ENCODE measurements around the gene NTM. TPM values are rescaled to one million over a fixed set of nuclear protein-coding genes. Genes with fewer than 3 reads are reported as not detected.

The NTM gene
- polyA plus RNA-seq, 1 donor (not counting 4 experiments of a cell fraction or from before 2014, with no cell fraction given): 47.9 TPM

GRCh38 chr11:131612533-131612932 is 242.1 kb downstream of the NTM start:
- no peaks in the 10 kb centered on the region for H3K9me1 ChIP-seq (ENCODE audit: control insufficient read depth, extremely low read depth, insufficient read depth, low read length)
- H3K9me3 ChIP-seq (ENCODE audit: control insufficient read depth, low read depth, low read length): no peaks in the 10 kb centered on the region
- H4K20me1 ChIP-seq (ENCODE audit: control insufficient read depth, extremely low read depth, insufficient read depth, low read length): no peaks in the 10 kb centered on the region
- no peak overlapping the region for H2AFZ ChIP-seq (ENCODE audit: control insufficient read depth, low read length)
- H3K9ac ChIP-seq (ENCODE audit: control insufficient read depth, extremely low read depth, insufficient read depth, low read length): no peak overlapping the region
- no peak overlapping the region for H3K27ac ChIP-seq (ENCODE audit: control insufficient read depth, insufficient read depth, low read length)
- no peak overlapping the region for H3K4me2 ChIP-seq (ENCODE audit: control insufficient read depth, extremely low read depth, insufficient read depth, low read depth, low read length)
- dilution Hi-C loops (cut with MboI; ENCODE audit: extremely low pct_ligation_motif_present, low sequenced_read_pairs): no loop called here
- FAIRE-seq: no peak
- no peaks in the 10 kb centered on the region for H3K27me3 ChIP-seq (ENCODE audit: control insufficient read depth, extremely low read depth, insufficient read depth, low read length)
- TF ChIP-seq CTCF (optimal IDR thresholded peaks at IDR 0.05 in 1 of 3, IDR thresholded peaks at IDR 0.05 in 1 of 3, conservative IDR thresholded peaks at IDR 0.05 in 1 of 3; ENCODE audit: extremely low read depth in 1 of 3, insufficient read depth in 2 of 3, low read length in 3 of 3) (no peak), EZH2 (IDR thresholded peaks at IDR 0.05; ENCODE audit: low read length) (no peak)
- no peaks in the 10 kb centered on the region for H3K4me1 ChIP-seq (ENCODE audit: control insufficient read depth, extremely low read depth, insufficient read depth, low read length)
- no peaks in the 10 kb centered on the region for H3K36me3 ChIP-seq (ENCODE audit: control insufficient read depth in 2 of 2, extremely low read depth in 1 of 2, insufficient read depth in 2 of 2, low read length in 2 of 2)
- H3K4me3 ChIP-seq (ENCODE audit: control insufficient read depth in 2 of 3, extremely low read depth in 1 of 3, insufficient read depth in 2 of 3, low read depth in 1 of 3, low read length in 3 of 3): no peak overlapping the region
- DNase-seq (ENCODE audit: low read depth, low spot score): no peak
- no peaks in the 10 kb centered on the region for H3K79me2 ChIP-seq (ENCODE audit: control insufficient read depth, insufficient read depth, low read length)

- TF ChIP-seq EZH2 (IDR thresholded peaks at IDR 0.05; ENCODE audit: low read length) (no peak), CTCF (optimal IDR thresholded peaks at IDR 0.05 in 1 of 3, IDR thresholded peaks at IDR 0.05 in 1 of 3, conservative IDR thresholded peaks at IDR 0.05 in 1 of 3; ENCODE audit: extremely low read depth in 1 of 3, insufficient read depth in 2 of 3, low read length in 3 of 3) (no peak)
- no peaks in the 10 kb centered on the region for H3K9me3 ChIP-seq (ENCODE audit: control insufficient read depth, low read depth, low read length)
- no peaks in the 10 kb centered on the region for H3K9me1 ChIP-seq (ENCODE audit: control insufficient read depth, extremely low read depth, insufficient read depth, low read length)
- no peak overlapping the region for H3K4me2 ChIP-seq (ENCODE audit: control insufficient read depth, extremely low read depth, insufficient read depth, low read depth, low read length)
- H3K27ac ChIP-seq (ENCODE audit: control insufficient read depth, insufficient read depth, low read length): no peak overlapping the region
- no peaks in the 10 kb centered on the region for H3K27me3 ChIP-seq (ENCODE audit: control insufficient read depth, extremely low read depth, insufficient read depth, low read length)
- no peaks in the 10 kb centered on the region for H3K36me3 ChIP-seq (ENCODE audit: control insufficient read depth in 2 of 2, extremely low read depth in 1 of 2, insufficient read depth in 2 of 2, low read length in 2 of 2)
- H3K9ac ChIP-seq (ENCODE audit: control insufficient read depth, extremely low read depth, insufficient read depth, low read length): no peak overlapping the region
- no peak for DNase-seq (ENCODE audit: low read depth, low spot score)
- H3K79me2 ChIP-seq (ENCODE audit: control insufficient read depth, insufficient read depth, low read length): no peaks in the 10 kb centered on the region
- H2AFZ ChIP-seq (ENCODE audit: control insufficient read depth, low read length): no peak overlapping the region
- no peak for FAIRE-seq
- no peaks in the 10 kb centered on the region for H3K4me1 ChIP-seq (ENCODE audit: control insufficient read depth, extremely low read depth, insufficient read depth, low read length)
- dilution Hi-C loops (cut with MboI; ENCODE audit: extremely low pct_ligation_motif_present, low sequenced_read_pairs): no loop called here
- H4K20me1 ChIP-seq (ENCODE audit: control insufficient read depth, extremely low read depth, insufficient read depth, low read length): no peaks in the 10 kb centered on the region
- H3K4me3 ChIP-seq (ENCODE audit: control insufficient read depth in 2 of 3, extremely low read depth in 1 of 3, insufficient read depth in 2 of 3, low read depth in 1 of 3, low read length in 3 of 3): no peak overlapping the region
Observed at GRCh38 chr11:131614631-131615030, 244.2 kb downstream of the NTM start.
